Naive B cell (primary cell): ENCODE data around the gene SOCS4. TPM values are rescaled to one million over a fixed set of nuclear protein-coding genes. Genes with fewer than 3 reads are reported as not detected.
"Not testable (repeated sequence)": the region's sequence is repeated elsewhere in the genome, so short reads cannot be mapped to it uniquely, and the experiment has no call there.

Experiments used
- ATAC-seq, 2 donors: fragments of 150-1000 bp; cut with Tn5 transposase; 2 replicates each; pipeline ENCODE4 v1.10.0; 2021; ENCODE audit warnings: low read depth in 2 of 2, mild to moderate bottlenecking in 2 of 2, moderate library complexity in 2 of 2
- DNase-seq: peaks from one replicate; pipeline ENCODE4 v3.0.0; 2022
- H3K27ac Mint-ChIP-seq, 6 donors: one replicate each; pipeline ENCODE4 v1.8.0; 2020 to 2022; ENCODE audit warnings: mild to moderate bottlenecking in 6 of 6, mixed read lengths in 6 of 6, moderate library complexity in 5 of 6, inconsistent platforms in 2 of 6
- H3K27me3 Mint-ChIP-seq, 3 donors: one replicate each; pipeline ENCODE4 v1.8.0; 2021 to 2022; ENCODE audit warnings: mixed read lengths in 3 of 3, mild to moderate bottlenecking in 1 of 3
- H3K36me3 Mint-ChIP-seq, 2 donors: one replicate each; pipeline ENCODE4 v1.8.0; 2020 to 2022; ENCODE audit warnings: mixed read lengths in 2 of 2, inconsistent platforms in 1 of 2, mild to moderate bottlenecking in 1 of 2
- H3K4me1 Mint-ChIP-seq, 3 donors: one replicate each; pipeline ENCODE4 v1.8.0; 2020 to 2022; ENCODE audit warnings: mixed read lengths in 3 of 3, inconsistent platforms in 1 of 3, mild to moderate bottlenecking in 1 of 3, moderate library complexity in 1 of 3
- H3K4me3 Mint-ChIP-seq, 8 donors: one replicate each; pipeline ENCODE4 v1.8.0; 2020 to 2022; ENCODE audit warnings: mild to moderate bottlenecking in 8 of 8, mixed read lengths in 8 of 8, moderate library complexity in 8 of 8, inconsistent platforms in 2 of 8
- H3K9me3 Mint-ChIP-seq, 7 donors: one replicate each; pipeline ENCODE4 v1.8.0; 2020 to 2022; ENCODE audit warnings: mixed read lengths in 7 of 7, mild to moderate bottlenecking in 5 of 7, inconsistent platforms in 2 of 7, moderate library complexity in 1 of 7
- polyA plus RNA-seq, 6 donors: library from polyadenylated mRNA; unstranded; fragments of 300-500 nt; fragmentation: Illumina TruSeq; gene quantifications; one replicate each; pipeline ENCODE4 v1.2.3, GENCODE V29; 2021; ENCODE audit warnings: low read depth in 6 of 6

Gene SOCS4
- polyA plus RNA-seq, 6 donors from 2014 or later, result 1.1 to 7.0 (median 2.4) TPM

GRCh38 chr14:55031190-55031589, 4.2 kb downstream of the SOCS4 start:
- H3K4me3 Mint-ChIP-seq, result peak overlapping the region in 1 of 8 donors; percentile 12
- DNase-seq (no peak), ATAC-seq (no peak)
- no peaks in the 10 kb centered on the region for H3K36me3 Mint-ChIP-seq
- H3K9me3 Mint-ChIP-seq, result no peaks in the 10 kb centered on the region
- H3K4me1 Mint-ChIP-seq, result peaks cover 23 to 29% (median 28%) of the 10 kb centered on the region in 3 donors
- peak overlapping the region in 1 of 6 donors; percentile 75 for H3K27ac Mint-ChIP-seq
- no peaks in the 10 kb centered on the region for H3K27me3 Mint-ChIP-seq

GRCh38 chr14:55037995-55038394, 11.0 kb downstream of the SOCS4 start:
- not testable (repeated sequence) for DNase-seq, H3K4me1 Mint-ChIP-seq, H3K27ac Mint-ChIP-seq

GRCh38 chr14:55038708-55039107, 11.7 kb downstream of the SOCS4 start:
- no peak for ATAC-seq
- no peak overlapping the region for H3K27ac Mint-ChIP-seq
- H3K27me3 Mint-ChIP-seq, result no peaks in the 10 kb centered on the region
- no peak for DNase-seq
- peaks cover 0 to 5% (median 0%) of the 10 kb centered on the region in 7 donors for H3K9me3 Mint-ChIP-seq
- peaks cover under 1 to 17% of the 10 kb centered on the region in 2 donors for H3K36me3 Mint-ChIP-seq
- H3K4me1 Mint-ChIP-seq, result peaks cover 0 to 6% (median 5%) of the 10 kb centered on the region in 3 donors
- no peak overlapping the region for H3K4me3 Mint-ChIP-seq

More at GRCh38 chr14:55037995-55038394, 11.0 kb downstream of the SOCS4 start:
- ATAC-seq, H3K27me3 Mint-ChIP-seq, H3K4me3 Mint-ChIP-seq, H3K9me3 Mint-ChIP-seq: not testable (repeated sequence)
- peaks cover 0 to 14% of the 10 kb centered on the region in 2 donors for H3K36me3 Mint-ChIP-seq

GRCh38 chr14:55043528-55043927, 16.5 kb downstream of the SOCS4 start:
- Mint-ChIP-seq H3K9me3 (peaks cover 0 to 2% (median 0%) of the 10 kb centered on the region in 7 donors), H3K4me3 (no peak overlapping the region), H3K27ac (no peak overlapping the region), H3K4me1 (peaks cover 0 to 3% (median 3%) of the 10 kb centered on the region in 3 donors), H3K36me3 (peaks cover 7 to 12% of the 10 kb centered on the region in 2 donors), H3K27me3 (no peaks in the 10 kb centered on the region)
- DNase-seq (no peak), ATAC-seq (no peak)

DNA sequence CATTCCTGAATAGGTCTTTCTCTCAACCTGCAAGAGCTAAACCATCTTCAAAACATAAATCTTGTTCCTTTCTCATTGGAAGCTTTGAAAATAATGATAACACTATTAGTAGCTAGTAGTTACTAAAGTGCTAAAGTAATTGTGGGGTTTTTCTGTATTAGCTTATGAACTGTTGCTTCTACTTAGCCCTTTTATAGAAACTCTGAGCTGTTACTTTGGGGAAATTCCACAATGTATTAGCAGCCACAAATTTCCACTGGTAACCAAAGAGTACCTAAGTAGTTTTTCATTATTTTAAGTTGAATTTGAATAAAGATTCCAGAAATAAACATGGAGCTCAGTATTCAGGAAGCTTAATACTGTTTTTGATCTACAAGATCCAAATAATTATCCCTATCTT, 18.1 kb downstream of the SOCS4 start:
- no peaks in the 10 kb centered on the region for H3K9me3 Mint-ChIP-seq
- H3K27ac Mint-ChIP-seq, result no peak overlapping the region
- H3K4me1 Mint-ChIP-seq, result peaks cover 0 to 3% (median 0%) of the 10 kb centered on the region in 3 donors
- DNase-seq (no peak), ATAC-seq (no peak)
- H3K36me3 Mint-ChIP-seq, result peaks cover 7 to 8% of the 10 kb centered on the region in 2 donors
- H3K4me3 Mint-ChIP-seq, result no peak overlapping the region
- no peaks in the 10 kb centered on the region for H3K27me3 Mint-ChIP-seq

DNA sequence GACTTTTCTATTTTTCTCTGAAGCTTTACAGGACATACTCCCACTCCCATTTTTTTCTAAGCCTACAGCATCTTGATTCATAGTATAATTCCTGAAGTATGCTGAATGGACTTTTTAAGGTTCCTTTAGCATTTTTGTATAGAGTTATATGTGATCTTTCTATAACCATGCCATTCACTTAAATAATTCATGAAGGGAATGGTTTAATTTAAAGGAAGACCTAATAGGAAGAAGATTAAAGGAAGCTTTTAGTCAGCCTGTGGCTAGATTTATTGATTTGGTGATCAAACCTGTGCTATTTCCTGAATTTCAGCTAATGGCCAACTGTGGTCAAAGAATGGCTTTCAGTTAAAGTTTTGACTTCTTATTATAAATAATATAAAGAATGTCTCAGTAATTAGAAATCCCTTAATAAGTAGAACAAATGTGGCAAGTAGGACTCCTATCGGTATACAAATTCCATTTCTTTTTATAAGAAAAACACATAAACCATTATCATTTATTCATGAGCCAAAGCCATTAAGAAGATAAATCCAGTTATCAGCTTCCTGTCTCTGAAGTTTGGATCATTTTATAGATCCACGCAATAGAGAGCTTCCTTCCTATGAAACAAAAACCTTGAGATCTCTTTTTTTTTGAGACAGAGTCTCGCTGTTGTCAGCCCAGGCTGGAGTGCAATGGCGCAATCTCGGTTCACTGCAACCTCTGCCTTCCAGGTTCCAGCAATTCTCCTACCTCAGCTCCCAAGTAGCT, 20.4 kb downstream of the SOCS4 start:
- no peak overlapping the region for H3K27ac Mint-ChIP-seq
- H3K4me3 Mint-ChIP-seq, result no peak overlapping the region
- H3K4me1 Mint-ChIP-seq, result peaks cover 8 to 11% (median 11%) of the 10 kb centered on the region in 3 donors
- no peaks in the 10 kb centered on the region for H3K27me3 Mint-ChIP-seq
- ATAC-seq, result no peak
- peaks cover 7 to 8% of the 10 kb centered on the region in 2 donors for H3K36me3 Mint-ChIP-seq
- DNase-seq, result no peak
- no peaks in the 10 kb centered on the region for H3K9me3 Mint-ChIP-seq

DNA sequence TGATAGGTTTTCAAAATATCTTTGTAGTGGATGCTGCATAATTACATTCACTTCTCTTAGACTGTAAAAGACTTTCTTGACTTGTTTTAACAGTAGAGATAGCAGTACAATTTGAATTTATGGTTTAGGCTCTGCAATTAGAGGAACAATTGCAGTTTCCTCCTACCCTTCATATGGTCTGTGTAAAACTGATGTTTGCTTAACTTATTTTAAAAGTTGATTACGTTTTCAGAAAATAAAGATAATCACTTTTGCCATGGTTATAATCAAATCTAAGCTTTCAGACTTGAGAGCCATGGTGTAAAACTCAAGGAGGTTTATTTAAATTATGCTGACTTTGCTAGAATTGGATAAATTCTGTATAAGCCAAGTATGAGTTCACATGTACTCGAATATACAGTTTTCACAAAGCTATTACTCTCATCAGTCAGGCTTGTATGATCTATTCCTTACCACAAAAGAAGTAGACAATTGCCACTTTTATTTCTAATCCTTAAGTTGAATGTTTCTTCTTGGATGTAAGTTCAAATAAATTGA, 21.9 kb downstream of the SOCS4 start:
- peaks cover 22 to 25% (median 22%) of the 10 kb centered on the region in 3 donors for H3K4me1 Mint-ChIP-seq

GRCh38 chr14:55051165-55051422, 24.1 kb downstream of the SOCS4 start:
- Mint-ChIP-seq H3K36me3 (peaks cover 0 to 5% of the 10 kb centered on the region in 2 donors), H3K4me1 (peaks cover 26 to 38% (median 29%) of the 10 kb centered on the region in 3 donors), H3K27me3 (no peaks in the 10 kb centered on the region), H3K27ac (peak overlapping the region; percentile 97 to 100 (median 100)), H3K9me3 (no peaks in the 10 kb centered on the region), H3K4me3 (peak overlapping the region; percentile 83 to 96 (median 92))
- ATAC-seq (peak; percentile 7 to 8), DNase-seq (no peak)

More for the DNA sequence above, 21.9 kb downstream of the SOCS4 start:
- Mint-ChIP-seq H3K27me3 (no peaks in the 10 kb centered on the region), H3K9me3 (no peaks in the 10 kb centered on the region), H3K4me3 (no peak overlapping the region), H3K36me3 (peaks cover 0 to 4% of the 10 kb centered on the region in 2 donors), H3K27ac (peak overlapping the region in 1 of 6 donors; percentile 34)
- no peak for ATAC-seq
- DNase-seq, result no peak

DNA sequence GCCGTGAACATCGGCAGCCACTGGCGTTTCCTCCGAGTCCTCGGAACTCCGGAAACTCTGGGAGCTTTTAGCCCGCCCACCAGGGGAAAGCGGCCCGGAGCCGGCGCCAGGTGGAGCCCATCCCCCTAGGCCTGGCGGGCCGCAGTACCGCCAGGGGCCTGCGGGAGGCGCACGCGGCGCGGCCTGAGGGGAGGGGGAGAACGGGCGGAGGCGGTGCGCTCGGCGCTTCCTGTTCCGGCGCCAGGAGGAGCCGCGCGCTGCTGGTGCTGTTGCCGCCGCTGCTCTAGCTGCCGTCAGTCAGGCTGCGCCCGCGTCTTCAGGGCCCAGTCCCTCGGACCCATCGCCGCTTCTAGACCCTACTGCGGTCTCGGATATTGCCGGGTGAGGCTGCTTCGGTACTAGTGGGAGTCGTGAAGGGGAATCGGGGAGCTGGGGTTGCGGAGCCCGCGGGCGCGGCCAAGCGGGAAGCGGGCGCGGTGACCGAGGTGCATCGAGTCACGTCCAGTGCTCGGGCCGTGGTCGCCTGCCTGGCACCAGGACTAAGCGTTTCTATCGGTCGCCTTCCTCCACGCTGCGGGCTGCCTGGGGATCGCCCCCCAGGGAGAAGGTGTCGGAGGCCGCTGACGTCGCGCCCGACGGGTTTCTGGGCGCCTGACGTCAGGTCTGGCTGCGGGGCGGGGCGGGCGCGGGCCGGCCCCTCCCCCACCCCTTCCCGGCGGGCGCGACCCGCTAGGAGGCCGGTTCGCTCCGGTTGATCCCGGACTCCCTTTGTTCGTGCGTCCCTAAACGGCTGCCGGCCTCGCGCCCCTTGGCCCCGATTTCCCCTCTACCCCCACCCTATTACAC, 24.6 kb downstream of the SOCS4 start, which contains the start of gene MAPK1IP1L:
Gene MAPK1IP1L (plus strand): TSS at position 225 of the 846 bp plus-strand sequence. CDS start 10,037 bp downstream, outside the sequence.
- no peaks in the 10 kb centered on the region for H3K27me3 Mint-ChIP-seq
- ATAC-seq (peak; percentile 82 to 84), DNase-seq (peak; percentile 92)
- peaks cover 26 to 43% (median 29%) of the 10 kb centered on the region in 3 donors for H3K4me1 Mint-ChIP-seq
- no peaks in the 10 kb centered on the region for H3K9me3 Mint-ChIP-seq
- H3K36me3 Mint-ChIP-seq, result peaks cover 0 to 5% of the 10 kb centered on the region in 2 donors
- peak within 1 kb of the TSS; percentile 97 to 100 (median 100) for H3K27ac Mint-ChIP-seq
- peak within 1 kb of the TSS; percentile 83 to 96 (median 92) for H3K4me3 Mint-ChIP-seq

DNA sequence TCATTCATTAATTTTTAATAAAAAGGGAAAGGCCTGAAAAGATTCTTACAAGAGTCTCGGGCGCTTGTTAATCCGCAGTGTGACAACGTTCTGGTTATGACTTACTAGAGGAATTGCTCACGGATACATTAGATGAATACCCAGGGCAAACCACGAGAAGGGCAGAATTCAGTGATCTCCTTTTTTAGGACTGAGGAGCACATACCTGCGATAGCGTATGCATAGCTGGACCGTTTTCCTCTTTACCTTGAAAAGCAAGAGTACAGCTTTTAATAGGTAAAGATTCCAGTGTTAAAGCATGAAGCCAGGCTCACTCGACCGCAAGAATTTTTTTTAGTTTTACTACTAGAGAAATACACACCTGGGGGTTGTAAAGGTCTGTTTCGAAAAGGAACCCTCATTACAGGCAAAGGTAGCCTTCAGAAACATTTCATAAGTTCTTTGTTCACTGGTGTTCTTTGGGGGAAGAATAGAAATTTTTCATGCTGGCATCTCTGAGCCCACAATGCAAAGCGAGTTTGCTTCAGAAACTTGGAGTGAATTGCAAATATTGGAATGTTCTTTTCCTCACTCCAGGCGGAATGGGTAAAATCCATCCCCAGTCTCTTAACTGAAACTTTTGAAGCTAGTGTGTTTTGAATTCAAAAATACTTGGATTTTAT, 25.4 kb downstream of the SOCS4 start:
- H3K36me3 Mint-ChIP-seq, result peaks cover 0 to 5% of the 10 kb centered on the region in 2 donors
- no peaks in the 10 kb centered on the region for H3K9me3 Mint-ChIP-seq
- DNase-seq, result no peak
- ATAC-seq, result peak in 1 of 2 donors; percentile 3
- H3K4me3 Mint-ChIP-seq, result peak overlapping the region; percentile 83 to 96 (median 92)
- H3K27me3 Mint-ChIP-seq, result no peaks in the 10 kb centered on the region
- H3K4me1 Mint-ChIP-seq, result peaks cover 26 to 47% (median 29%) of the 10 kb centered on the region in 3 donors
- H3K27ac Mint-ChIP-seq, result peak overlapping the region; percentile 97 to 100 (median 99)

DNA sequence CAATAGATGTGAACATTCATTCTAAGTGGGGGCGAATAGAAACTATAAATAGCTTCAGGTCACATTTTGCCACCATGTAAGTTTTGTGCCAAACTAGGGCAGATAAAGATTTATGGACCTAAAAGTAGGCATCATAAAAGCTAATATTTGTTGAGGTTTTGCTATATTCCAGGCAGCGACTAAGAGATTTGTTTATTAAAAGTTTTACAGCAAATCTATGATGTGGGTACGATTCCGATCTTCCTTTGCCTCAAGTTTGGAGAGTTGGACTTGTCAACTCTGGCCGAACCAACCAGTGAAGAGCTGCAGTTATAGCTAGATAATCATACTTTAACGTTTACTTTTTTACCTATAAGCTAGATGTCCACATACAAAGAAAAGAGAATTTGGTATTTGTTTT, 26.0 kb downstream of the SOCS4 start:
- peak overlapping the region; percentile 31 to 100 (median 98) for H3K27ac Mint-ChIP-seq
- peak overlapping the region; percentile 83 to 96 (median 92) for H3K4me3 Mint-ChIP-seq
- H3K27me3 Mint-ChIP-seq, result no peaks in the 10 kb centered on the region
- DNase-seq (no peak), ATAC-seq (no peak)
- H3K36me3 Mint-ChIP-seq, result peaks cover 0 to 5% of the 10 kb centered on the region in 2 donors
- peaks cover 26 to 48% (median 29%) of the 10 kb centered on the region in 3 donors for H3K4me1 Mint-ChIP-seq
- no peaks in the 10 kb centered on the region for H3K9me3 Mint-ChIP-seq

DNA sequence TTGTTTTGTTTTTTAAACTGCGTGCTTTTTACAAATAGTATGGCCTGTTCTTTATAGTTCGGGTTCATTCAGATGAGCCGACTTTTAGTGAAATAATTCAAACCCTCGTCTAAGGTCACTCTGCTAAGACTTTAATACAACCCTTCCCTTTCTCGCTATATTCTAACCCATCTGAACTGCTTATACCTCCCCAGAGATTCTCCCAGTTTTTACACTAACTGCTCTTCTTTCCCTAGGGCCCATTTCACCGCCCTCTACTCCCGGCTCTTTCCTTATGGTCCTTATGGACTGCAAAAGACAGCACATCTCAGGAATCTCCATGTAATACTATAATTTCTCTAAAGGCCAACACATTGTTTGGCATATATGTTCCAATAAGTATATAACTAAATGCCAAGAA, 26.5 kb downstream of the SOCS4 start:
- Mint-ChIP-seq H3K4me3 (peak overlapping the region in 7 of 8 donors; percentile 25 to 93 (median 60)), H3K36me3 (peaks cover 0 to 5% of the 10 kb centered on the region in 2 donors), H3K27me3 (no peaks in the 10 kb centered on the region), H3K9me3 (no peaks in the 10 kb centered on the region), H3K4me1 (peaks cover 26 to 53% (median 29%) of the 10 kb centered on the region in 3 donors), H3K27ac (peak overlapping the region; percentile 18 to 100 (median 78))
- DNase-seq (no peak), ATAC-seq (no peak)

- H3K4me3 Mint-ChIP-seq, result peak overlapping the region in 4 of 8 donors; percentile 25 to 93 (median 60)
- no peaks in the 10 kb centered on the region for H3K9me3 Mint-ChIP-seq
- ATAC-seq (no peak), DNase-seq (no peak)
- H3K36me3 Mint-ChIP-seq, result peaks cover 0 to 5% of the 10 kb centered on the region in 2 donors
- H3K27me3 Mint-ChIP-seq, result no peaks in the 10 kb centered on the region
- H3K27ac Mint-ChIP-seq, result peak overlapping the region; percentile 12 to 97 (median 68)
- H3K4me1 Mint-ChIP-seq, result peaks cover 26 to 54% (median 29%) of the 10 kb centered on the region in 3 donors
Measured at GRCh38 chr14:55054098-55054497, 27.1 kb downstream of the SOCS4 start.
